Right lobe of liver (tissue), 4 donors: ENCODE results near the gene NAT14.
"Not testable (repeated sequence)": the region's sequence is repeated elsewhere in the genome, so short reads cannot be mapped to it uniquely, and the experiment has no call there.

Experiments used
- CTCF ChIP-seq, 4 donors: fragments of 200-600 bp in 3 of 4; fragments of 450-650 bp in 1 of 4; IDR thresholded peaks; one replicate each; pipeline versions ENCODE4 v1.5.1 to v1.8.0; 2016 to 2022; ENCODE audit warnings: antibody characterized with exemption in 4 of 4, mild to moderate bottlenecking in 2 of 4
- POLR2A ChIP-seq: fragments of 450-650 bp; IDR thresholded peaks from one replicate; pipeline ENCODE4 v1.6.1; 2017; ENCODE audit warnings: antibody characterized with exemption, mild to moderate bottlenecking
- donor health status: DM: no; HTN: no; CAD: no.
- donor health status: DM: no; HTN: no; CAD: no.
- donor health status: DM: no; HTN: yes; CAD: no.

- not testable (repeated sequence) for TF ChIP-seq POLR2A; CTCF (IDR thresholded peaks at IDR 0.05)
Measured at GRCh38 chr19:55496820-55497219, 11.8 kb downstream of the NAT14 start.
